Stimulated activated CD8-positive, alpha-beta memory T cell treated with anti-CD3 and anti-CD28 coated beads, Interleukin-12 subunit alpha, Interleukin-12 subunit beta, amount 100 ng/mL, for 24 hours (primary cell): ENCODE measurements around the gene CHRNB4.
"Not testable (repeated sequence)": the region's sequence is repeated elsewhere in the genome, so short reads cannot be mapped to it uniquely, and the experiment has no call there.

Source experiments
- DNase-seq: peaks from one replicate; pipeline ENCODE4 v3.0.0-alpha.2; 2020; ENCODE audit errors: extremely low read depth

Gene CHRNB4

GRCh38 chr15:78617516-78617915 lies 23.5 kb downstream of the CHRNB4 start:
- no peak for DNase-seq

DNA sequence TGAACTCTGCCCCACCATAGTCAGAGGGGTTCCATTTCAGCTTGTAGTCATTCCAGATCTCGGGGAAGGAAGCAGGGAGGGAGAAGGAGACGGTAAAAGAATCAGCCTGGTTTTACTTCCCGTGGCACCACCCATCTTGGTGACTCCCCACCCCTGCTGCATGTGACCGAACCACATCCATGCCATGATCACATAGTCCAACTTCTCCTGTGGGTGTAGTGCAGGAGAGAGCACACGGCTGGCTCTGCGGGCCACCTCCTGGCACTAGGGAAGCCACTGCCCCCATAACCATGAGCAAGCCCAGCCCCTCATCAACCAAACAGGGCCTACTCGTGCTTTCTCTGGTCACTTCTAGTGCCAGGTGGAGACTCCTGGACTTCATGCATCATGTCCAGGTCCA lies 23.9 kb downstream of the CHRNB4 start:
- DNase-seq, result no peak

DNA sequence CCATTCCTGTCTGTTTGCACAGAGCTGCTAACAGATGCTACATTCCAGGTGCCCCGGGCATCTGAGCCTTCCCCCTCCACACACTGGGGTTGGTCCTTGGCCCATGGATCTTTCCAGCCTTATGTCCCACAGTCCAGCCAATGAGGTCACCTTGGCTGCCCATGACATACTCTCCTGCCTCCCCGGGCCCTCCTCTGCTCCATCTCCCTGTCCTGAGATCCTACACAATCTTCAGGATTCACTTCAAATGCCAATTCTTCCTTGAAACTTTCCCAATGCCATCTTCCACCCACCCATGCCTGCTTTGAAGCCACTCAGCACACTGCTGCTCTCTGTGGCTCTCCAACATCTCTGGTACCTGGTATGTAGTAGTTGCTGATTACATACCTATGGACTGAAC lies 24.5 kb downstream of the CHRNB4 start:
- no peak for DNase-seq

GRCh38 chr15:78615151-78615589 lies 25.8 kb downstream of the CHRNB4 start:
- no peak for DNase-seq

DNA sequence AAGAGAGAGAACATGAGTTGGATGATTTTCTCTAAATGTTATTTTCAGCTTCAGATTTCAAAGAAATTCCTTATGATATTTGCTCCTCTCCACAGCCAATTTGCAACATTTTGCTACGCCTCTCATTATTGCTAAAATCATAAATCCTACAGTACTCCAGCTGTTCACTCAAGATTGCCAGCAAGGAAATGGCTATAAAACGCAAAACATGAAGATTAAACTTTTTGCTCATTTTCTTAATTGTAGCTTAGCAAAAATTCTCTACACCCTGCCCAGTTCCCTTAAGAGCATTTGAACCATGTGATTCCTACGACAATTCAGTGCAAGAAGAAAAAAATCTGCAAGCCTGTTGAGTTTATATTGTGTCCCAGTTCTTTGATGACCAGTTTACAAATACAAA lies 27.0 kb downstream of the CHRNB4 start:
- no peak for DNase-seq

DNA sequence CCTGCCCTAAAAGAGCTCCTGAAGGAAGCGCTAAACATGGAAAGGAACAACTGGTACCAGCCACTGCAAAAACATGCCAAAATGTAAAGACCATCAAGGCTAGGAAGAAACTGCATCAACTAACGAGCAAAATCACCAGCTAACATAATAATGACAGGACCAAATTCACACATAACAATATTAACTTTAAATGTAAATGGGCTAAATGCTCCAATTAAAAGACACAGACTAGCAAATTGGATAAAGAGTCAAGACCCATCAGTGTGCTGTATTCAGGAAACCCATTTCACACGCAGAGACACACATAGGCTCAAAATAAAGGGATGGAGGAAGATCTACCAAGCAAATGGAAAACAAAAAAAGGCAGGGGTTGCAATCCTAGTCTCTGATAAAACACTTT lies 31.5 kb downstream of the CHRNB4 start:
- DNase-seq, result not testable (repeated sequence)

DNA sequence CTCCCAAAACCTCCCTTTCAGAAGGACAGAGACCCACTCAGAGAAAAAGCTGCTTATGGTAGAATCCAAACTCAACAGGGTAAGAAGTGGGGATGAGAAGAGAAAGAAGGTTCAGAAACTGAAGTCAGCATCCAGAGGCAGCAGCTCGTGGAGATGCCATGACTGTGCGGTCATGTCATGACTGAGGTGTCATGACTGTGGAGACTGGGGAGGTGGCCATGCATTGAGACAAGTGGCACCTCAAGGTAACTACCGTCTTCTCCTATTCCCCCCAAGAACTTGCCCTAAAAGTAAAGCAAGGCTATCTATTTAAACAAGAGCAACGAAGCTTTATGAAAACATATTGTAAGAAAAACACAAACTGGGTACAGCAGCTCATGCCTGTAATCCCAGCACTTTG lies 35.3 kb downstream of the CHRNB4 start:
- DNase-seq, result no peak

GRCh38 chr15:78605201-78605600 lies 35.8 kb downstream of the CHRNB4 start:
- DNase-seq, result no peak

- DNase-seq, result no peak
Observed at GRCh38 chr15:78604420-78604819, 36.6 kb downstream of the CHRNB4 start.

- DNase-seq, result no peak
Observed at GRCh38 chr15:78603467-78603866, 37.5 kb downstream of the CHRNB4 start.

GRCh38 chr15:78599189-78599588 lies 41.8 kb downstream of the CHRNB4 start:
- no peak for DNase-seq

GRCh38 chr15:78598348-78598747 lies 42.7 kb downstream of the CHRNB4 start:
- DNase-seq, result no peak

GRCh38 chr15:78597583-78597982 lies 43.4 kb downstream of the CHRNB4 start:
- no peak for DNase-seq

GRCh38 chr15:78574944-78575343 lies 66.1 kb downstream of the CHRNB4 start:
- no peak for DNase-seq
